Neural cell (in vitro differentiated cells): ENCODE results near the gene USP13. TPM values are rescaled to one million over a fixed set of nuclear protein-coding genes. Genes with fewer than 3 reads are reported as not detected.
"Not testable (repeated sequence)": the region's sequence is repeated elsewhere in the genome, so short reads cannot be mapped to it uniquely, and the experiment has no call there.

Experiments
- H2AFZ ChIP-seq: fragments of 200-600, 300-800 bp; sonication (generic), shearing (Covaris generic); 2 replicates; pipeline ENCODE4 v1.6.0; 2014; ENCODE audit warnings: low read depth, mild to moderate bottlenecking, antibody characterized with exemption, low read length, moderate library complexity
- H3F3A ChIP-seq: fragments of 200-600 bp; shearing (Covaris generic); 2 replicates; pipeline ENCODE4 v1.6.1; 2016; ENCODE audit warnings: mild to moderate bottlenecking, moderate library complexity, mixed read lengths, antibody characterized with exemption, low read length; ENCODE audit not compliant: insufficient read depth, poor library complexity, severe bottlenecking
- H3K27ac ChIP-seq: fragments of 200-600, 300-800 bp; sonication (generic), shearing (Covaris generic); 2 replicates; pipeline ENCODE4 v1.5.1; 2014; ENCODE audit warnings: mild to moderate bottlenecking, low read length, moderate library complexity
- H3K27me3 ChIP-seq: fragments of 300-800, 200-600 bp; sonication (generic), shearing (Covaris generic); 2 replicates; pipeline ENCODE4 v1.6.0; 2014; ENCODE audit warnings: mild to moderate bottlenecking, low read depth, low read length, moderate library complexity; ENCODE audit not compliant: insufficient read depth
- H3K36me3 ChIP-seq: fragments of 300-800, 200-600 bp; sonication (generic), shearing (Covaris generic); 2 replicates; pipeline ENCODE4 v1.5.1; 2014; ENCODE audit warnings: mild to moderate bottlenecking, antibody characterized with exemption, low read length, moderate library complexity; ENCODE audit not compliant: insufficient read depth
- H3K4me2 ChIP-seq: fragments of 300-800, 200-600 bp; sonication (generic), shearing (Covaris generic); 2 replicates; pipeline ENCODE4 v1.6.0; 2014; ENCODE audit warnings: mild to moderate bottlenecking, low read length
- H3K4me3 ChIP-seq: fragments of 300-800, 200-600 bp; sonication (generic), shearing (Covaris generic); 2 replicates; pipeline ENCODE4 v1.5.1; 2014; ENCODE audit warnings: mild to moderate bottlenecking, low read length, moderate library complexity
- H3K79me2 ChIP-seq: fragments of 200-600 bp; shearing (Covaris generic); replicated peaks from 2 replicates; pipeline ENCODE4 v1.6.0; 2014; ENCODE audit warnings: mild to moderate bottlenecking, low read length, moderate library complexity; ENCODE audit not compliant: insufficient read depth
- H3K9ac ChIP-seq: fragments of 300-800, 200-600 bp; sonication (generic), shearing (Covaris generic); 2 replicates; pipeline ENCODE4 v1.6.1; 2016; ENCODE audit warnings: mild to moderate bottlenecking, low read length, mixed read lengths
- H3K9me2 ChIP-seq: fragments of 200-600 bp; shearing (Covaris generic); 2 replicates; pipeline ENCODE4 v1.6.1; 2016; ENCODE audit warnings: mild to moderate bottlenecking, low read length, mixed read lengths; ENCODE audit not compliant: insufficient read depth
- H3K9me3 ChIP-seq: fragments of 200-600, 300-800 bp; sonication (generic), shearing (Covaris generic); 2 replicates; pipeline ENCODE4 v1.6.1; 2016; ENCODE audit warnings: mild to moderate bottlenecking, mixed run types, low read length, moderate library complexity, mixed read lengths
- H4K20me1 ChIP-seq: fragments of 200-600 bp; shearing (Covaris generic); 2 replicates; pipeline ENCODE4 v1.6.1; 2016; ENCODE audit warnings: mild to moderate bottlenecking, mixed run types; ENCODE audit not compliant: insufficient read depth
- CTCF ChIP-seq: fragments of 450-650 bp; IDR thresholded peaks from 2 replicates; pipeline ENCODE4 v1.5.1; 2014; ENCODE audit warnings: antibody characterized with exemption, mild to moderate bottlenecking, moderate library complexity; ENCODE audit not compliant: poor library complexity, severe bottlenecking
- MXI1 ChIP-seq: fragments of 450-650 bp; conservative IDR thresholded peaks from 2 replicates; pipeline ENCODE4 v1.6.1; 2014; ENCODE audit warnings: antibody characterized with exemption, mild to moderate bottlenecking; ENCODE audit not compliant: poor library complexity, severe bottlenecking
- RAD21 ChIP-seq: fragments of 450-650 bp; conservative IDR thresholded peaks from 2 replicates; pipeline ENCODE4 v1.6.1; 2014; ENCODE audit warnings: antibody characterized with exemption, mild to moderate bottlenecking, moderate library complexity
- polyA plus RNA-seq: library from polyadenylated mRNA; depleted of rRNA; stranded (reverse); fragments of >200 nt; gene quantifications from 2 replicates; pipeline ENCODE4 v1.2.3, GENCODE V29; 2014
- TF ChIP-seq, protein P1 (sequence below): IDR thresholded peaks from 2 replicates; pipeline ENCODE4 v1.6.1; 2012; ENCODE audit warnings: borderline replicate concordance

The USP13 gene
- polyA plus RNA-seq, 1 donor from 2014 or later, result 3.8 TPM

- H3K27me3 ChIP-seq, result no peaks in the 10 kb centered on the region
- TF ChIP-seq RAD21, result no peak
- no peaks in the 10 kb centered on the region for H3K9me2 ChIP-seq
- H3K4me2 ChIP-seq, result no peak overlapping the region
- H3K27ac ChIP-seq, result no peak overlapping the region
- H3K9ac ChIP-seq, result no peak overlapping the region
- H3K9me3 ChIP-seq, result no peaks in the 10 kb centered on the region
- no peak overlapping the region for H3K4me3 ChIP-seq
- H3K36me3 ChIP-seq, result no peaks in the 10 kb centered on the region
- no peaks in the 10 kb centered on the region for H3K79me2 ChIP-seq
- H2AFZ ChIP-seq, result no peak overlapping the region
- no peaks in the 10 kb centered on the region for H3F3A ChIP-seq
- no peaks in the 10 kb centered on the region for H4K20me1 ChIP-seq
These were observed 119.5 kb downstream of the USP13 start for GRCh38 chr3:179772297-179772696.

GRCh38 chr3:179775416-179776122 is 122.7 kb downstream of the USP13 start:
- Histone ChIP-seq H3K27ac (no peak overlapping the region), H3K4me2 (no peak overlapping the region), H3F3A (no peaks in the 10 kb centered on the region), H4K20me1 (no peaks in the 10 kb centered on the region), H3K9me2 (no peaks in the 10 kb centered on the region), H3K36me3 (no peaks in the 10 kb centered on the region), H3K4me3 (no peak overlapping the region), H3K79me2 (no peaks in the 10 kb centered on the region), H3K9ac (no peak overlapping the region), H2AFZ (no peak overlapping the region), H3K27me3 (no peaks in the 10 kb centered on the region), H3K9me3 (no peaks in the 10 kb centered on the region)
- TF ChIP-seq MXI1 (no peak), RAD21 (no peak)

DNA sequence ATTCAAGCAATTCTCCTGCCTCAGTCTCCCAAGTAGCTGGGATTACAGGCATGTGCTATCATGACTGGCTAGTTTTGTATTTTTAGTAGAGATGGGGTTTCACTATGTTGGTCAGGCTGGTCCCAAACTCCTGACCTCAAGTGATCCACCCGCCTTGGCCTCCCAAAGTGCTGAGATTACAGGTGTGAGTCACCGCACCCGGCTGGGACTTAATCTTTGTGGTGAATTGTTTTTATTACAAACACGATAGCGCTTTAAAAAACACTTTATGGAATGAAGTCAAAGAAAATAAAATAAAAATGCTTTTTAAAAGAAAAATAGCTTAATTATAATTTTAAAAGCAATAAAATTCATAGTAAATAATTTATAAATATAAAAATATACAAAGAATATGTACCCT is 130.0 kb downstream of the USP13 start:
- H3F3A ChIP-seq, H3K4me2 ChIP-seq, H3K27ac ChIP-seq, H3K9me3 ChIP-seq, H4K20me1 ChIP-seq, H3K36me3 ChIP-seq, H3K9me2 ChIP-seq, H2AFZ ChIP-seq, H3K27me3 ChIP-seq, H3K4me3 ChIP-seq, H3K9ac ChIP-seq, H3K79me2 ChIP-seq: not testable (repeated sequence)

DNA sequence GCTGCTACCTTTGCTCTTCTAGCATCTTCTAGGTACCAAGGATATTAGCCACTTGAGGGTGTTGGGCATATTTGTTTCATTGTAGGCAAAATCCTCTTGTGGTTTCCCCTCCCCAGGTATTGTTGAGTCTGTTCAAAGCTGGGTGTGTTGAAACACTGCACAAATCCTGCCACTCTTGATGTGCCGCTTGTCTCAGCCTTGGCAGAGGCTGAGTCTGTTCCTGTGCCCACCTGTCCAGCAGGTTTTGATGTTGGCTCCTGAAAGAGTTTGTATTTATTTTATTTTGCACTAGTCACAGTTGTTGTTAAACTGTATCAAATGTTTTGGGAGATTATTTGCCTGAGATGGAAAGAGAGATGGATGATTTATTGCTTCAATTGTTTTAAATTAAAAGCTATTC is 136.2 kb downstream of the USP13 start:
- Histone ChIP-seq H3K27me3 (no peaks in the 10 kb centered on the region), H3K4me2 (no peak overlapping the region), H3K9me2 (no peaks in the 10 kb centered on the region), H4K20me1 (no peaks in the 10 kb centered on the region), H3F3A (no peaks in the 10 kb centered on the region), H3K79me2 (no peaks in the 10 kb centered on the region), H3K36me3 (no peaks in the 10 kb centered on the region), H2AFZ (no peak overlapping the region), H3K27ac (no peak overlapping the region), H3K9ac (no peak overlapping the region), H3K9me3 (no peaks in the 10 kb centered on the region), H3K4me3 (no peak overlapping the region)
- no peak for TF ChIP-seq CTCF
- TF ChIP-seq, protein P1, sequence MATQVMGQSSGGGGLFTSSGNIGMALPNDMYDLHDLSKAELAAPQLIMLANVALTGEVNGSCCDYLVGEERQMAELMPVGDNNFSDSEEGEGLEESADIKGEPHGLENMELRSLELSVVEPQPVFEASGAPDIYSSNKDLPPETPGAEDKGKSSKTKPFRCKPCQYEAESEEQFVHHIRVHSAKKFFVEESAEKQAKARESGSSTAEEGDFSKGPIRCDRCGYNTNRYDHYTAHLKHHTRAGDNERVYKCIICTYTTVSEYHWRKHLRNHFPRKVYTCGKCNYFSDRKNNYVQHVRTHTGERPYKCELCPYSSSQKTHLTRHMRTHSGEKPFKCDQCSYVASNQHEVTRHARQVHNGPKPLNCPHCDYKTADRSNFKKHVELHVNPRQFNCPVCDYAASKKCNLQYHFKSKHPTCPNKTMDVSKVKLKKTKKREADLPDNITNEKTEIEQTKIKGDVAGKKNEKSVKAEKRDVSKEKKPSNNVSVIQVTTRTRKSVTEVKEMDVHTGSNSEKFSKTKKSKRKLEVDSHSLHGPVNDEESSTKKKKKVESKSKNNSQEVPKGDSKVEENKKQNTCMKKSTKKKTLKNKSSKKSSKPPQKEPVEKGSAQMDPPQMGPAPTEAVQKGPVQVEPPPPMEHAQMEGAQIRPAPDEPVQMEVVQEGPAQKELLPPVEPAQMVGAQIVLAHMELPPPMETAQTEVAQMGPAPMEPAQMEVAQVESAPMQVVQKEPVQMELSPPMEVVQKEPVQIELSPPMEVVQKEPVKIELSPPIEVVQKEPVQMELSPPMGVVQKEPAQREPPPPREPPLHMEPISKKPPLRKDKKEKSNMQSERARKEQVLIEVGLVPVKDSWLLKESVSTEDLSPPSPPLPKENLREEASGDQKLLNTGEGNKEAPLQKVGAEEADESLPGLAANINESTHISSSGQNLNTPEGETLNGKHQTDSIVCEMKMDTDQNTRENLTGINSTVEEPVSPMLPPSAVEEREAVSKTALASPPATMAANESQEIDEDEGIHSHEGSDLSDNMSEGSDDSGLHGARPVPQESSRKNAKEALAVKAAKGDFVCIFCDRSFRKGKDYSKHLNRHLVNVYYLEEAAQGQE, result no peak
